Spinal cord (tissue), 10 donors: Measurements from ENCODE around the gene MPZL3. TPM values are rescaled to one million over a fixed set of nuclear protein-coding genes. Genes with fewer than 3 reads are reported as not detected.

Experiments
- DNase-seq, 6 donors: peaks; one replicate each; pipeline versions ENCODE4 v3.0.0 to v3.0.0-alpha.2; 2013 to 2015; ENCODE audit warnings: low spot score in 6 of 6, low read depth in 4 of 6
- H3K27ac ChIP-seq: one replicate; pipeline ENCODE4 v1.5.1; 2013; ENCODE audit warnings: low read depth, low read length, control low read depth
- H3K27me3 ChIP-seq: one replicate; pipeline ENCODE4 v1.6.1; 2013; ENCODE audit warnings: low read length; ENCODE audit not compliant: control insufficient read depth, insufficient read depth
- H3K36me3 ChIP-seq: one replicate; pipeline ENCODE4 v1.6.1; 2013; ENCODE audit warnings: low read length; ENCODE audit not compliant: control insufficient read depth, insufficient read depth
- H3K4me1 ChIP-seq: one replicate; pipeline ENCODE4 v1.6.1; 2013; ENCODE audit warnings: low read length; ENCODE audit not compliant: control insufficient read depth, insufficient read depth
- H3K4me3 ChIP-seq: one replicate; pipeline ENCODE4 v1.5.1; 2013; ENCODE audit warnings: low read depth, low read length, control low read depth
- H3K9me3 ChIP-seq: one replicate; pipeline ENCODE4 v1.6.1; 2013; ENCODE audit warnings: low read length; ENCODE audit not compliant: control insufficient read depth, insufficient read depth
- WGBS: methylation state at CpG from one replicate; pipeline ENCODE4 v1.1.5; 2013; ENCODE audit warnings: missing lambda C conversion rate; ENCODE audit not compliant: insufficient coverage; 5-methylcytosine and 5-hydroxymethylcytosine counted together
- polyA plus RNA-seq, 2 donors: library from polyadenylated mRNA; unstranded; fragments of 120-200 nt; gene quantifications; one replicate each; pipeline ENCODE4 v1.2.1, GENCODE V29; 2013; ENCODE audit not compliant: insufficient read length in 2 of 2
- total RNA-seq, 2 donors: library from RNA; depleted of rRNA in 1 of 2; stranded (reverse); fragments of 120-200 nt in 1 of 2; fragments of >200 nt in 1 of 2; gene quantifications; one replicate each; pipeline versions ENCODE4 v1.2.3 to v1.2.4, GENCODE V29; 2013 to 2014
- donor health status: healthy.

MPZL3 gene
- total and polyA plus RNA-seq, 4 donors = 1.4 to 5.8 (median 2.9) TPM

DNA sequence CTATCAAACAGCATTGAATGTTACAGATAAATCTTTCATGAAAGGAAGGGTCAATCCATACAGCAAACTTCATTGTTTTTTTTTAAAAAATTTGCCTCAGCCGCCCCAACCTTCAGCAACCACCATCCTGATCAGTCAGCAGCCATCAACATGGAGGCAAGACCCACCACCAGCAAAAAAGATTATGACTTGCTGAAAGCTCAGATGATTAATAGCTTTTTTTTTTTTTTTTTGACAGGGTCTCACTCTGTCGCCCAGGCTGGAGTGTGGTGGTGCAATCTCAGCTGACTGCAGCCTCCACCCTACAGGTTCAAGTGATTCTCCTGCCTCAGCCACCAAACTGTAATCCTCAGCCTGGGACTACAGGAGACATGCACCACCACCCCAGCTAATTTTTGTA is 34.4 kb upstream of the MPZL3 start:
- Histone ChIP-seq H3K27me3 (peaks cover 10% of the 10 kb centered on the region), H3K4me1 (no peaks in the 10 kb centered on the region), H3K9me3 (no peaks in the 10 kb centered on the region), H3K27ac (no peak overlapping the region), H3K36me3 (no peaks in the 10 kb centered on the region), H3K4me3 (no peak overlapping the region)
- WGBS = 100% methylated on average over 1 of the region's 2 CpGs
- no peak for DNase-seq

DNA sequence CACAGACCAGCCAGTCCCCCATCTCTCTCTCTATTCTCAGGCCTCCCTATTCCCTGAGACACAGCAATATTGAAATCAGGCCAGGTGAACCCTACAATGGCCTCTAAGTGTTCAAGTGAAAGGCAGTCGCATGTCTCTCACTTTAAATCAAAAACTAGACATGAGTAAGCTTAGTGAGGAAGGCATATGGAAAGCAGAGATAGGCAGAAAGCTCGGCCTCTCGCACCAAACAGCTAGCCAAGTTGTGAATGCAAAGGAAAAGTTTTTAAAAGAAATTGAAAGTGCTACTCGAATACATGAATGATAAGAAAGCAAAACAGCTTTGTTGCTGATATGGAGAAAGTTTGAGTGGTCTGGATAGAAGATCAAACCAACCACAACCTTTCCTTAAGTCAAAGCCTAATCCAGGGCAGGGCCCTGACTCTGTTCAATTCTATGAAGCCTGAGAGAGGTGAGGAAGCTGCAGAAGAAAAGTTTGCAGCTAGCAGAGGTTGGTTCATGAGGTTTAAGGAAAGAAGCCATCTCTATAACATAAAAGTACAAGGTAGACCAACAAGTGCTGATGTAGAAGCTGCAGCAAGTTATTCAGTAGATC is 31.7 kb upstream of the MPZL3 start:
- DNase-seq = no peak
- Histone ChIP-seq H3K27ac (no peak overlapping the region), H3K36me3 (no peaks in the 10 kb centered on the region), H3K4me1 (no peaks in the 10 kb centered on the region), H3K9me3 (no peaks in the 10 kb centered on the region), H3K4me3 (no peak overlapping the region), H3K27me3 (peaks cover 12% of the 10 kb centered on the region)
- WGBS = no CpG with 5 or more reads among the region's 4 CpGs

DNA sequence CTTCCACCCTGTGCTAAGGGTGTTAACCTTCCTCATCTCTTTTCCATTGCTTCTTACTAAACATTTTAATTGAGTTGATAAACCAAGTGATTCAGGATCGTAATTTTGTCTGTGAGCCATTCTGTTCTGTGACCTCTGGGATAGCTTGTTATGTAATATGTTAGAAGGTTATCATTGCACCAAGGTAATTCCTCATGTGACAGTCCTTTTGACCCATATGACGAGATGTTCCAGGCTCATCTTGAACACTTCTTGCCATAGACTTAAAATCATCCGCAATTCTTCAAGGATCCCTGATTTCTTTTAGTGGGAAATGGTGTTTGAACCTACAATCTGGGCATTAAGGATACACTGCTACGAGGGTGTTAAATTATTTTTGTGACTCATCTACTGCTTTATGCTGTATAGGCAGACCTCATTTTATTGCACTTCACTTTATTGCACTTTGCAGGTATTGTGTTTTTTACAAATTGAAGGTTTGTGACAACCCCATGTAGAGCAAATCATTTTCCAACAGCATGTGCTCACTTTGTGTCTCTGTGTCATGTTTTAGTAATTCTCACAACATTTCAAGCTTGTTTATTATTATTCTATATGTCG is 31.0 kb upstream of the MPZL3 start:
- H3K27ac ChIP-seq = no peak overlapping the region
- no peak for DNase-seq
- no peak overlapping the region for H3K4me3 ChIP-seq
- H3K4me1 ChIP-seq = no peaks in the 10 kb centered on the region
- no CpG with 5 or more reads among the region's 5 CpGs for WGBS
- no peaks in the 10 kb centered on the region for H3K9me3 ChIP-seq
- no peaks in the 10 kb centered on the region for H3K36me3 ChIP-seq
- H3K27me3 ChIP-seq = peaks cover 12% of the 10 kb centered on the region

DNA sequence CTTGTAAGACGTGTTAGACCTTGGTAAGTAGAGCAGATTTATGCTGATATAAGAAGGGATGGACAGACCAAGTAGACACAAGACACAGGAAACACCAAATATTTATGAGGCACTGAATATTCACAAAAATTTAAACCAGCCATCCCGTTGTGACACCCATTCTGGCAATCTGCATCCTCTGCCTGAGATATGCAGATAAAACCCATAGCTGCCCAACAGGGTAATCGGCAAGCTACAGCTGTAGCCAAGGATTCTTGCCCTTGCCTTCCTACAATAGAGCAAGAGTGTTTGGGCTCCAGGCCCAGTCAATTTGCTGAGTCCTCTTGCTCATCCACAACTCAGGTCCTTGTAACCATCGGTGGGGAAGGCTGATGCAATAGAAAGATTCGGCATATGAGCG is 30.4 kb upstream of the MPZL3 start:
- Histone ChIP-seq H3K36me3 (no peaks in the 10 kb centered on the region), H3K27ac (no peak overlapping the region), H3K4me3 (no peak overlapping the region), H3K27me3 (peaks cover 16% of the 10 kb centered on the region), H3K4me1 (no peaks in the 10 kb centered on the region), H3K9me3 (no peaks in the 10 kb centered on the region)
- no peak for DNase-seq
- WGBS = 74% methylated on average over 2 of the region's 6 CpGs

DNA sequence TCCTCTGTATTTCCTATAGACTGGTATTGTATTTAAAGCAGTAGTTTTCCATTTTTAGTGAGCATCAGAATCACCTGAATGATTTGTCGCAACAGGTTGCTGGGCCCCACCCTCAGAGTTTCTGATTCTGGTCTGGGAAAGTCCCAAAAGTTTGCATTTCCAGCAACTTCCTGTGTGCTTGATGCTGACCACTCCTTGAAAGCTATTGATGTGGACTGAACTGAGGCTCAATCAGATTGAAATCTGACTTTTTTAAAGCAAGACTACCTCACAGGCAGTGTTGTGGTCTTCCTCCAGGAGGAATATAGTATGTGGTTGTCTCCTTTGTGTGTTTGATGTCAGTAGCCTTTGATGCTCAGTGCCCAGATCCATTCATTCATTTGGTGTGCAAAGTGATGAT is 29.1 kb upstream of the MPZL3 start:
- H3K27ac ChIP-seq = no peak overlapping the region
- WGBS = 80% methylated on average over 1 of the region's 1 CpG

DNA sequence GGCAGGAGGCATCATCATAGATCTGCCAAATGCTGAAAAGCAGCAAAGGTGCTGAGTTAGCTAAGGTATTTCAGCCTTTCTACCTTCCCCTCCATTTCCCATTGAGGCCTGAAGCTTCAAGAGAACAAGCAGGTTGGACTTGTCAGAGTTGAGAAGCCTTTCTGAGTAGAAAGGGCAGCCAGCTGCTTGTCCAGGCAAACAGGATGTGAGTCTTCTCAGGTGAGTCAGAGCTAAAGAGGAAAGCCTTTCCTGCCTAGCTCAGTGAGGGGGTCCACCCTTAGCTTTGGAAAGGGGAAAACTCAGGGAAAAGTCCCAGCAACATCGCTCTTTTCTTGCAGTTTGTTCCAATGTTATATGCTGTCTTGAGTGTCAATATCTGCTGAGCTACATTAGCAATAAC is 25.1 kb upstream of the MPZL3 start:
- Histone ChIP-seq H3K4me3 (no peak overlapping the region), H3K36me3 (no peaks in the 10 kb centered on the region), H3K27me3 (peaks cover 38% of the 10 kb centered on the region), H3K27ac (no peak overlapping the region), H3K9me3 (no peaks in the 10 kb centered on the region), H3K4me1 (no peaks in the 10 kb centered on the region)
- DNase-seq = no peak
- 100% methylated on average over 1 of the region's 1 CpG for WGBS

More for the DNA sequence above, 29.1 kb upstream of the MPZL3 start:
- Histone ChIP-seq H3K9me3 (no peaks in the 10 kb centered on the region), H3K36me3 (no peaks in the 10 kb centered on the region), H3K4me3 (no peak overlapping the region), H3K4me1 (no peaks in the 10 kb centered on the region), H3K27me3 (peaks cover 21% of the 10 kb centered on the region)
- no peak for DNase-seq

DNA sequence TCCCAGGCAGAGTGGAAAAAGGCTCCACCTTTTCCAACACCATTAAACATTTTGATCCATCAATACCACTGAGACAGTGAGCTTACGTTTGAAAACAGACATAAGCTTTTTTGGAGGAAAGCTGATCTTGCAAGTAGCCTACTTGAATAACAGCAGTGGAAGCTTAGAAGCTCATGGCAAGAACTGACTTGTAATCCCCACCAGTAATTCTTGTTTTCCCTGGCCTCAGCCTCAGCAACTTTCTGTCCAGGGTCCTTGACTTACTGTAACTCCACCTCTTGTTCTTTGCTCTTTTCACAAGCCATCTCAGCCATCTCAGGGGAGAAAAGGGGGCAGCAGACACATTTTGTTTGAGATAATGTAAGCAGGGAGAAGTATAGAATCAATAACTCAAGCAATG is 24.3 kb upstream of the MPZL3 start:
- no peaks in the 10 kb centered on the region for H3K4me1 ChIP-seq
- H3K36me3 ChIP-seq = no peaks in the 10 kb centered on the region
- no peak overlapping the region for H3K4me3 ChIP-seq
- no peak for DNase-seq
- H3K9me3 ChIP-seq = no peaks in the 10 kb centered on the region
- H3K27me3 ChIP-seq = peaks cover 38% of the 10 kb centered on the region
- WGBS = 80% methylated on average over 1 of the region's 1 CpG
- no peak overlapping the region for H3K27ac ChIP-seq

DNA sequence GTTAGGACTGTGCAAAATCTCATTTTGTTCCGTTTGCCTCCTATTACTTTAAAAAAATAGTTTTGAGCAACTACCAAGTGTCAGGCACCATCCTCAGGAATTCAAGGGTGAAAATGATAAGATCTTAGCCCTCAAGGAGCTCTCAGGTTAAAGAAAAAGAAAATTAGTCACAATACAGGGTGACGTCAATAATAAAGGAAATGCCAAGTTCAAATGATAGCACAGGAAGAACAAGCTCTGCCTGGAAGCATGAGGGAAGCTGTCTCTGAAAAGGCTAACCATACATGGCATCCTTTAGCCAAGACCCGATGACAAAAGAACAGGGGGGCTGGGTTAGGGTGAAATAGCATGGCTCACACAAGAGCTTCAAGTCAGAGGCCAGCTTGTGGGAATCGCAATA is 23.0 kb upstream of the MPZL3 start:
- H3K4me3 ChIP-seq = no peak overlapping the region
- H3K4me1 ChIP-seq = no peaks in the 10 kb centered on the region
- H3K9me3 ChIP-seq = no peaks in the 10 kb centered on the region
- DNase-seq = no peak
- WGBS = no CpG with 5 or more reads among the region's 4 CpGs
- H3K36me3 ChIP-seq = no peaks in the 10 kb centered on the region
- no peak overlapping the region for H3K27ac ChIP-seq
- peaks cover 38% of the 10 kb centered on the region for H3K27me3 ChIP-seq

DNA sequence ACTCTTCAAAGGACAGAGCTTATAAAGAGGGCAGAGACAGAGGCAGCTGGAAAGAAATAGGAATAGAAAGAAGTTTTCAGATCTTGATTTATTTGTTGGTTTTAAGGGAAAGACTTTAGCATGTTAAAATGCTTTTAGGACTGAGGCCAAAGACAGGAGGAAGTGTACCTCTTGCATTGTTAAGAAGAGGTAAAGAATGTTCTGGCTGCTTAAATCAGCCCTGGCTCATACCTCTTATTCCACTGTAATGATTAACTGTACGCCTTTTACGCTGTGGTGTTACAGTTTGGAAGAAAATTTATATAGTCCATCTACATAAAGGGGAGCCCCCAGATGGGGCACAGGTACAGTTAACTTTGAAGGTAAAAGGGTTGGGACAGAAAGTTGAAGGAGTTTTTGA is 22.0 kb upstream of the MPZL3 start:
- Histone ChIP-seq H3K4me1 (no peaks in the 10 kb centered on the region), H3K27me3 (peaks cover 46% of the 10 kb centered on the region), H3K4me3 (no peak overlapping the region), H3K9me3 (no peaks in the 10 kb centered on the region), H3K36me3 (no peaks in the 10 kb centered on the region), H3K27ac (no peak overlapping the region)
- no peak for DNase-seq
- no CpG with 5 or more reads among the region's 2 CpGs for WGBS

DNA sequence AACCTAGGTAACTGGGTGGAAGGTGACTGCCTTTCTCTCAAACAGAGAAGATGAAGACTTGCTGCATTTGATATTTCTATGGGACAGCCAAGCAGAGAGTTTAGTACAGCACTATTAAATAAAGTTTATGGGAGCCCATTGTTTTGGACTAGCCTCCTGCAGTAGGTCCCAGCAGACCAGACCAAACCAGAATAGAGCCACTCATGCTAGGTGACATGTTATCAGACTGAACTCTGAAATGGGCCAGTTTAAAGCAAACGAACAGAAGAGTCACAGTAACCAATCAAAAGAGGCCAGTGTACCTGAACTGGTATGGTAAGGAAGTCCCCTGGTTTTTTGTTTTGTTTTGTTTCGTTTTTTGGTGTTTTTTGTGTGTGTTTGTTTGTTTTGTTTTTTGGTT is 19.8 kb upstream of the MPZL3 start:
- no peaks in the 10 kb centered on the region for H3K36me3 ChIP-seq

More for the DNA sequence above, 19.8 kb upstream of the MPZL3 start:
- no peak for DNase-seq
- no peak overlapping the region for H3K27ac ChIP-seq
- H3K4me1 ChIP-seq = no peaks in the 10 kb centered on the region
- no peaks in the 10 kb centered on the region for H3K9me3 ChIP-seq
- H3K27me3 ChIP-seq = peaks cover 46% of the 10 kb centered on the region
- H3K4me3 ChIP-seq = no peak overlapping the region
- WGBS = 52% methylated on average over 2 of the region's 2 CpGs
